ENCODE results near the gene TMEM187. TPM values are rescaled to one million over a fixed set of nuclear protein-coding genes. Genes with fewer than 3 reads are reported as not detected.

TMEM187 gene
- total and polyA plus RNA-seq, 10 of the 15 experiments (the other 5 are each of a cell fraction or from before 2014, with no cell fraction given), result 0.45 to 8.5 (median 4.1) TPM

- TF ChIP-seq ZBTB40 (IDR thresholded peaks at IDR 0.05; ENCODE audit: borderline replicate concordance) (no peak), TCF12 (IDR thresholded peaks at IDR 0.05; ENCODE audit: low read depth, low read length) (peak; percentile 47; the same call in 1 of the 2 replicates), EZH2 (IDR thresholded peaks at IDR 0.05; ENCODE audit: borderline replicate concordance, control insufficient read depth, low read depth, low read length) (no peak), HSF1 (IDR thresholded peaks at IDR 0.05; ENCODE audit: low read depth, low read length) (no peak), CBFB (IDR thresholded peaks at IDR 0.05; ENCODE audit: low read depth) (no peak), PAX5 (IDR thresholded peaks at IDR 0.05; ENCODE audit: borderline replicate concordance, low read depth, low read length) (no peak), RBBP5 (conservative IDR thresholded peaks at IDR 0.05) (no peak), IKZF2 (IDR thresholded peaks at IDR 0.05) (peak in 1 of 2 experiments; percentile 8; a peak in 1 of 4 replicates), MAX (IDR thresholded peaks at IDR 0.05; ENCODE audit: low read depth, low read length) (no peak), TCF3 (IDR thresholded peaks at IDR 0.05; ENCODE audit: borderline replicate concordance, insufficient read depth, low read depth, low read length) (0 out of 2 replicates have a peak, but pooled peaks have one; percentile 10), NR2C2 (IDR thresholded peaks at IDR 0.05; ENCODE audit: borderline replicate concordance, control insufficient read depth, insufficient read length, low read depth) (no peak), SMAD1 (IDR thresholded peaks at IDR 0.05; ENCODE audit: low read depth, partially characterized antibody) (no peak), TBL1XR1 (IDR thresholded peaks at IDR 0.05; ENCODE audit: low read depth, low read length) (no peak), BHLHE40 (IDR thresholded peaks at IDR 0.05; ENCODE audit: borderline replicate concordance in 1 of 2, low read depth in 2 of 2, low read length in 1 of 2) (0 out of 4 replicates have a peak, but pooled peaks of 1 of the 2 experiments have one; percentile 5), RUNX3 (IDR thresholded peaks at IDR 0.05; ENCODE audit: low read length) (no peak), NBN (IDR thresholded peaks at IDR 0.05) (no peak), CTCF (IDR thresholded peaks at IDR 0.05 in 2 of 3, conservative IDR thresholded peaks at IDR 0.05 in 1 of 3; ENCODE audit: control insufficient read depth in 2 of 3, extremely low read depth in 1 of 3, insufficient read depth in 1 of 3, low read depth in 3 of 3, low read length in 3 of 3) (peak; percentile 12 to 20 (median 18); a peak in 2 of 6 replicates), ZZZ3 (IDR thresholded peaks at IDR 0.05; ENCODE audit: control insufficient read depth, insufficient read length, low read depth) (no peak), CREB1 (IDR thresholded peaks at IDR 0.05; ENCODE audit: low read depth) (no peak), ATF3 (IDR thresholded peaks at IDR 0.05; ENCODE audit: borderline replicate concordance, extremely low read depth, low read depth, low read length) (no peak), HCFC1 (IDR thresholded peaks at IDR 0.05; ENCODE audit: low read length) (no peak), IRF4 (IDR thresholded peaks at IDR 0.05; ENCODE audit: low read depth, low read length) (no peak)
These were observed 3.8 kb upstream of the TMEM187 start (continued) for GRCh38 chrX:153968754-153969124.

All from GM12878 (cell line).